ACC112 (cell line): ENCODE measurements around the gene KRTCAP3.
A peak's percentile ranks its signal among the peaks of the same experiment; 100 is the strongest.

Experiments used
- H2AFZ ChIP-seq: fragments of 200-600 bp; sonication (generic); one replicate; pipeline ENCODE4 v1.6.0; 2017; ENCODE audit warnings: antibody characterized with exemption, low read length; ENCODE audit not compliant: unreplicated experiment
- H3K27ac ChIP-seq: fragments of 200-600 bp; sonication (generic); 2 replicates; pipeline ENCODE4 v1.5.1; 2014; ENCODE audit warnings: low read depth, mild to moderate bottlenecking, antibody characterized with exemption, low read length, moderate library complexity
- H3K27me3 ChIP-seq: fragments of 200-600 bp; sonication (generic); 2 replicates; pipeline ENCODE4 v1.6.1; 2014; ENCODE audit warnings: mild to moderate bottlenecking, antibody characterized with exemption, low read length, moderate library complexity, mixed read lengths; ENCODE audit not compliant: insufficient read depth
- H3K36me3 ChIP-seq: fragments of 200-600 bp; sonication (generic); 2 replicates; pipeline ENCODE4 v1.6.1; 2016; ENCODE audit warnings: mild to moderate bottlenecking, antibody characterized with exemption, low read length, moderate library complexity, mixed read lengths; ENCODE audit not compliant: insufficient read depth
- H3K4me1 ChIP-seq: fragments of 200-600 bp; sonication (generic); one replicate; pipeline ENCODE4 v1.6.1; 2016; ENCODE audit warnings: low read length, mixed read lengths; ENCODE audit not compliant: insufficient read depth, unreplicated experiment, control insufficient read depth
- H3K4me3 ChIP-seq: fragments of 200-600 bp; sonication (generic); 2 replicates; pipeline ENCODE4 v1.5.1; 2014; ENCODE audit warnings: mild to moderate bottlenecking, low read depth, low read length
- H3K79me2 ChIP-seq: fragments of 200-600 bp; sonication (generic); one replicate; pipeline ENCODE4 v1.6.0; 2016; ENCODE audit warnings: low read length; ENCODE audit not compliant: control insufficient read depth, unreplicated experiment, insufficient read depth

The KRTCAP3 gene, protein sequence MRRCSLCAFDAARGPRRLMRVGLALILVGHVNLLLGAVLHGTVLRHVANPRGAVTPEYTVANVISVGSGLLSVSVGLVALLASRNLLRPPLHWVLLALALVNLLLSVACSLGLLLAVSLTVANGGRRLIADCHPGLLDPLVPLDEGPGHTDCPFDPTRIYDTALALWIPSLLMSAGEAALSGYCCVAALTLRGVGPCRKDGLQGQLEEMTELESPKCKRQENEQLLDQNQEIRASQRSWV

DNA sequence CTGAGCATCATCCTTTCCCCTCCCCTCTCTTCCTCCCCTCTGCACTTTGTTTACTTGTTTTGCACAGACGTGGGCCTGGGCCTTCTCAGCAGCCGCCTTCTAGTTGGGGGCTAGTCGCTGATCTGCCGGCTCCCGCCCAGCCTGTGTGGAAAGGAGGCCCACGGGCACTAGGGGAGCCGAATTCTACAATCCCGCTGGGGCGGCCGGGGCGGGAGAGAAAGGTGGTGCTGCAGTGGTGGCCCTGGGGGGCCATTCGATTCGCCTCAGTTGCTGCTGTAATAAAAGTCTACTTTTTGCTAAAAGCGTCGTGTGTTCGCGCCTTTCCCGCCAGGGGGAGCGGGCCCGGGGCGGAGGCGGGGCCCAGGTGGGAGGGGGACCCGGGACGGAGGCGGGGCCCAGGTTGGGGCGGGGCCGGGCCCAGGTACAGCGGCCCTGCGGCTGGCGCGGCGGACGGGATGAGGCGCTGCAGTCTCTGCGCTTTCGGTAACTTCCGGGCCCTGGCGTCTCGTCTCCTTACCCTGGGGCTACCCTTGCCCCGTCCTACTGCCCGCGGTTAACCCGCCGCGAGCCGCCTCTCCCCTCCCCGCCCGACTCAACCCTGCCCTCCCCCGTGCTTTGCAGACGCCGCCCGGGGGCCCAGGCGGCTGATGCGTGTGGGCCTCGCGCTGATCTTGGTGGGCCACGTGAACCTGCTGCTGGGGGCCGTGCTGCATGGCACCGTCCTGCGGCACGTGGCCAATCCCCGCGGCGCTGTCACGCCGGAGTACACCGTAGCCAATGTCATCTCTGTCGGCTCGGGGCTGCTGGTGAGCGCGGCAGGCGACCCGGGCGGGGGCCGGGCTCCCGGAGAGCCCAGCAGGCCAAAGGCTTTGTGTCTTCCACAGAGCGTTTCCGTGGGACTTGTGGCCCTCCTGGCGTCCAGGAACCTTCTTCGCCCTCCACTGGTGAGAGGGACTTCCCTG lies at the start of gene KRTCAP3:
Gene KRTCAP3, plus strand, starts transcription at position 424 of the 962 bp plus-strand sequence. Its CDS starts 32 bp downstream, at position 456.
- Histone ChIP-seq H3K79me2 (no peaks in the 10 kb centered on the region), H3K27ac (no peak within 1 kb of the TSS), H3K36me3 (peaks cover 18% of the 10 kb centered on the region; the same call in 1 of the 2 replicates), H2AFZ (no peak within 1 kb of the TSS), H3K4me1 (no peaks in the 10 kb centered on the region), H3K27me3 (no peaks in the 10 kb centered on the region), H3K4me3 (no peak within 1 kb of the TSS)

DNA sequence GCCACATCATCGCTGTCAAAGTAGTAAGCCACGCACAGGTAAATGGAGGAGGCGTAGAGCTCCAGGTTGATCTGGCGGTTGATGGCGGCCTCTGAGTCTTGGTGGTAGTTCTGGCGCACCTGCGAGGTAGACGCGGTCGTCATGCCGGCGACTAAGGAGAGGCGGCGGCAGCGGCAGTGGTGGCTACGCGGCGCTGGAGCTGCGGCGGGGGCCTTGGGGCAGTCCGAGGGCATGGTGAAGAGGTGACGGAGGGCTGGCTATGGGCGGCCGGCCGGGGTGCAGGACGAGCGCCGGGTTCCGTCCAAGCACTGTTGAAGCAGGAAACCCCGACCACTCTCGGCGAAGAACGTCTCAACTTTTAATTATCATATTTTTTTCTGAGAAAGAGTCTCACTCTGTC lies 49.0 kb upstream of the KRTCAP3 start:
- Histone ChIP-seq H3K27me3 (no peaks in the 10 kb centered on the region), H3K4me1 (no peaks in the 10 kb centered on the region), H3K36me3 (peaks cover 5% of the 10 kb centered on the region; the same call in 1 of the 2 replicates), H3K4me3 (no peak overlapping the region), H3K79me2 (peaks cover 83% of the 10 kb centered on the region), H2AFZ (no peak overlapping the region), H3K27ac (no peak overlapping the region)

DNA sequence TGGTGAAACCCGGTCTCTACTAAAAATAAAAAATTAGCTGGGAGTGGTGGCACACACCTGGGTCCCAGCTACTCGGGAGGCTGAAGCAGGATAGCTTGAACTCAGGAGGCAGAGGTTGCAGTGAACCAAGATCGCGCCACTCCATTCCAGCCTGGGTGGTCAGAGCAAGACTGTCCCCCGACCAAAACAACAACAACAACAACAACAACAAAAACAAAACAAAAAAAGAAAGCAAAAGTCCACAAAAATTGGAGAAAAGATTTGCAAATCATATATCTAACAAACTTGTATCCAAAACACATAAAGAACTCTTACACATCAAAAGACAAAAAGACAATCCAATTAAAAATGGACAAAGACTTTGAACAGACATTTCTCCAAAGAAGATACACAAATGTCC lies 43.2 kb upstream of the KRTCAP3 start:
- Histone ChIP-seq H3K79me2 (peaks cover 92% of the 10 kb centered on the region), H2AFZ (no peak overlapping the region), H3K4me3 (no peak overlapping the region), H3K27me3 (no peaks in the 10 kb centered on the region), H3K4me1 (peaks cover 7% of the 10 kb centered on the region), H3K27ac (no peak overlapping the region), H3K36me3 (no peaks in the 10 kb centered on the region)

DNA sequence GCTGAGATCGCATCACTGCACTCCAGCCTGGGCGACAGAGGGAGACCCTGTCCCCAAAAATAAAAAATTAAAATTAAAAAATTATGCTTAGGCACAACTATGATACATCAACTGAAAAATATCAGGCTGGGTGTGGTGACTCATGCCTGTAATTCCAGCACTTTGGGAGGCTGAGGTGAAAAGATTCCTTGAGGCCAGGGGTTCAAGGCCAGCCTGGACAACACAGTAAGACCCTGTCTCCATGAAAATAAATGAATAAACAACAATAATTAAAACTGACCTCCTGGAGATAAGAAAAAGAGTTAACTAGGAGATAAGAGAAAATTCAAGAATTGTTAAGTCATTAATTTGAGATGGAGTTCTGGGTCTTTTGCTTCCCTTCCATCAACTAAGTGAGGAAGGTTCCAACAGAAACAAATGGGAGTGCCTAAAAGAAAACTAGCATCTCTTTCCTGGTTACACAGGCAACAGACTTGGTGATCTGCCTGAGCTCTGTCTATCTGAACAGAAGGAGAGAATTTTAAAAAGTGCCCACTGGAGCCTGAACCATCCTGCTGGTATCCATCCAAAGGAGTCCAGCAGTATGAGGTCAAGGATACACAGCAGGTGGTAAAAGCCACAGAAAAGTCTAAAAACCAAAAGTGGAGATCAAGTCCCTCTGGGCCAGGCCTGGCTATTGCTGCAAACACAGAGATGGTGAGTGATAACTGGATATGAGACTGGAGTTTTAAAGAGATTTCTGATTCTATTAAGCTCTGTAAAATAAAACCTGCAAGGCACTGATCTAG lies 41.6 kb upstream of the KRTCAP3 start:
- no peak overlapping the region for H3K27ac ChIP-seq
- H3K36me3 ChIP-seq, result no peaks in the 10 kb centered on the region
- peaks cover 97% of the 10 kb centered on the region for H3K79me2 ChIP-seq
- H2AFZ ChIP-seq, result no peak overlapping the region
- H3K4me3 ChIP-seq, result no peak overlapping the region
- peaks cover 7% of the 10 kb centered on the region for H3K4me1 ChIP-seq
- H3K27me3 ChIP-seq, result no peaks in the 10 kb centered on the region

DNA sequence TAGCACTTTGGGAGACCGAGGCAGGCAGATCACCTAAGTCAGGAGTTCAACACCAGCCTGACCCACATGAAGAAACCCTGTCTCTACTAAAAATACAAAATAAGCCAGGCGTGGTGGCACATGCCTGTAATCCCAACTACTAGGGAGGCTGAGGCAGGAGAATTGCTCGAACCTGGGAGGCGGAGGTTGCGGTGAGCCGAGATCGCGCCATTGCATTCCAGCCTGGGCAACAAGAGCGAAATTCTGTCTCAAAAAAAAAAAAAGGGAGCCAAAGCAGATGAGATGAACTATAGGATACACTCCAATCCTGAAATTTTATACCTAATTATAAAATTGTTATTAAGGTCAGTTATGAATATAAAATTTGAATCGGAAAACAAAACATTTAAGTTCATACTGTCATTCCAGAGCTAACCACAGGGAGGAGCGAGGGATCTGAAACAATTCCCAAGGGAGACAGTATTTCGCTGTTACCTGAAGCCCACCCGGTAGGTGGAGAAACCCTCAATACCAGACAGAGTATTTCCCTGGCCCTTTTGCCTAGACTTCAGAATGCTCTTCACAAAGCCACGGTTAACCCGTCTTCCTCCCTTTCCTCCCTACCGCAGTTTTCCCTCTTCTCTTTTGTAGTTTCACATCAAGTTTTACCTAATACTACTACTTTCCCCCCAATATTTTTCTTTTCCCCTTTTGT lies 34.2 kb upstream of the KRTCAP3 start:
- H3K36me3 ChIP-seq, result no peaks in the 10 kb centered on the region
- H2AFZ ChIP-seq, result no peak overlapping the region
- H3K4me3 ChIP-seq, result peak overlapping the region; percentile 97

DNA sequence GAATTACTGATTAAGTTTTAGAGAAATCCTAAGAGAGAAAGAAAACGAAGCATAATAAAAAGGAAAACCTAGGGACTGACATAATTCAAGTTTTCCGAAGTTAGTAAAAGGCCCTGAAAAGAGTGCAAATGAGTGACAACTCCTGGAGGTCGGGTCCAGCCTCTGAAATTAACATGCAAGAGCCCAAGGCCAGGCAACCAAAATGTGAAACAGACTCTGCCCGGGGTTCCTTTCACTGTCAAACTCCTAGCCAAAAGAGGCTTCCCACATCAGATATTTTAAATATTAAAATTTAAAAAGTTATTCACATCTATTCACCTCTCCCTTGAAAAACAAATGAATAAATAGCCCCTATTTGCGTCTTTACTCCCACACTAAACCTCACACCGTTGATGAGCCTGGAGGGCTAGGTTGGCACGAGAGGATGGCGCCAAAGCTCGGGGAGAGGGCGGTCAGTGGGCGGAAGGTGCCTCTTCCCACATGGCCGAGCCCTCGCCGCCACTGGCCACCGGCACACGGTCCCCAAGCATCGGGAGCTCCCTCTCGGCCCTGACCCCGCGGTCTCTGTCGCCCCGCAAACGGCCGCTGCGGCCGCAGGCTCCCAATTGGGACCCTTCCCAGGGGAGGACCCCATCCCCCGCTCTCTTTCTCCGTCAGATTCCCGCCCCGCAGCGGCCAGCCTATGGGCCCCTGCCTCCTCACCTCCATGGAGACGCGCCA lies 33.4 kb upstream of the KRTCAP3 start:
- H3K27me3 ChIP-seq, result no peaks in the 10 kb centered on the region
- peak overlapping the region; percentile 76 for H3K27ac ChIP-seq
- H3K79me2 ChIP-seq, result peaks cover 53% of the 10 kb centered on the region
- peaks cover 6% of the 10 kb centered on the region for H3K4me1 ChIP-seq
- no peaks in the 10 kb centered on the region for H3K36me3 ChIP-seq
- peak overlapping the region; percentile 49 for H2AFZ ChIP-seq
- H3K4me3 ChIP-seq, result peak overlapping the region; percentile 97

More for the DNA sequence above, 34.2 kb upstream of the KRTCAP3 start:
- Histone ChIP-seq H3K79me2 (peaks cover 61% of the 10 kb centered on the region), H3K4me1 (peaks cover 6% of the 10 kb centered on the region), H3K27ac (peak overlapping the region; percentile 76), H3K27me3 (no peaks in the 10 kb centered on the region)

DNA sequence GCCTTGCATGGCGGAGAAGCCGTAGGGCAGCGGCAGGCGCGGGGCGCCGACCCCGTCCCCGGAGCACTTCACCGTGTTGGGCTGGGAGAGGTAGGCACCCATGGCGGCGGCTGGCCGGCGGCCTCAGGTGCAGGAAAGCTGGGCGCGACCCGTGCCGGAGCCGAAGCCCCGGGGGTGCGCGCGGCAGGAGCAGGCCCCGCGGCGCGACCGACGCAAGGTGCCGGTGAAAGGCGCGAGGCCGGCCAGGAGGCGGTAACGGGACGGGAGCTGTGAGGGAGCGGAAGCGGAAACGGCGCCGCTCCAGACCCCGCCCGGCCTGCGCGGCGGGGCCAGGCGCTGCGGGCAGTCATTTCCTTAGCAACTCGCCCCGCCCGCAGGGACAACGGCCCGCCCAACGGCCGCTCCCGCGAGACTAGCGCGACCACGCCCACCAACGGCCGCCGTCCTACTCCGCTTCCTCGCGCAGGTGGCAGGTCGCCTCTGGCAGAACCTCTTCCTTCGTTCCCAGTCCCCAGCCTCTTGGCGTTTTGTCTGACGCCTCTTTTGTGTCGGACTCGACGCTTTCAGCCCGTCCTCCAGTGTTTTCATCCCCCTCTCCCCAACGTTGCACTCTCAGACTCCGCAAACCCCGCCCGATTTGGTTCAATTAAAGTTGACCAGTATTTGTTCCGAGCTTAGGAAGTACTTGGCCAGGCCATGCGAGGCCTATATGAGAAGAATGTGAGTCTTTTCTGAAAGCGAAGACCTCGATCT lies 32.7 kb upstream of the KRTCAP3 start, which contains the start of gene PPM1G:
Gene PPM1G, minus strand, starts transcription at position 271 of the 753 bp plus-strand sequence. Its CDS starts 169 bp downstream, at position 102.
- Histone ChIP-seq H3K4me3 (peak within 1 kb of the TSS; percentile 97), H3K79me2 (peaks cover 46% of the 10 kb centered on the region), H2AFZ (peak within 1 kb of the TSS; percentile 67), H3K36me3 (no peaks in the 10 kb centered on the region), H3K27ac (peak within 1 kb of the TSS; percentile 76), H3K4me1 (peaks cover 6% of the 10 kb centered on the region), H3K27me3 (no peaks in the 10 kb centered on the region)

DNA sequence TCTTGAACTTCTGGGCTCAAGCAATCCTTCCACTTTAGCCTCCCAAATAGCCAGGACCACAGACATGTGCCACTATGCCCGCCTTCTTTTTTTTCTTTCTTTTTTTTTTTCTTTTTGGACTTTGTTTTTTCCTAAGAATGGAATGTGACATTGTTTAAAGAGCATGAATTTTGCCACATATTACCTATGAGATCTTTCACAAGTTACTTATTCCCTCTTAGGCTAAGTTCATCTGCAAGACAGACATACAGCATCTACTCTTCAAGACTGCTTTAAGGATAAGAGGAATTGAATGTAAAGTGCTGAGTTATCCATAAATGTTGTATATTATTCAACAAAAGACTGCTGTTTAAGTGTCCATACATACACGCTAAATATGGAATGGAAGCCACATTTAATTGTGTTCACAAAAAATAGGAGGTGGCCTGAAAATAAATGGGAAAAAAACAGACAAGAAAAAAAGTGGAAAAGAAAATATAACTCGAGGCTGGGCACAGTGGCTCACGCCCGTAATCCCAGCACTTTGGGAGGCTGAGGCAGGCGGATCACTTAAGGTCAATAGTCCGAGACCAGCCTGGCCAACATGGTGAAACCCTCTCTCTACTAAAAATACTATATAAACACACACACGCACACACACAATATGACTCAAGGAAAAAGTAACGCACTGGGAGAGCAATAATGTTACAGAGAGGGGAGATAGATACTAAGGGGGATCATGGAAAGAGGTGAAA lies 29.6 kb upstream of the KRTCAP3 start:
- Histone ChIP-seq H3K4me3 (no peak overlapping the region), H3K27ac (no peak overlapping the region), H3K27me3 (no peaks in the 10 kb centered on the region), H3K4me1 (peaks cover under 1% of the 10 kb centered on the region), H3K36me3 (no peaks in the 10 kb centered on the region), H3K79me2 (peaks cover 17% of the 10 kb centered on the region), H2AFZ (no peak overlapping the region)
